HEK293 (cell line): ENCODE data around the gene KCNAB2.

ENCODE experiments used
- CTCF ChIA-PET: fragments of 350-600 bp; formaldehyde crosslinking; extraction: SDS; loops from one replicate; lab custom pipeline; 2021; ENCODE audit warnings: antibody characterized with exemption; lab: Yijun Ruan, JAX
- POLR2A ChIA-PET: fragments of 300-600 bp; formaldehyde crosslinking; extraction: SDS; loops from one replicate; lab custom pipeline; 2020; ENCODE audit warnings: antibody characterized with exemption, inconsistent platforms; lab: Yijun Ruan, JAX
- H3K27ac ChIP-seq: fragments of 200-500 bp; sonication (Bioruptor generic); 2 replicates; pipeline ENCODE4 v1.5.1; 2014; ENCODE audit warnings: low read depth, low read length, control low read depth, inconsistent platforms; ENCODE audit errors: extremely low read depth
- H3K36me3 ChIP-seq, 2 experiments: fragments of 200-500 bp in 1 of 2; sonication (Bioruptor generic) in 1 of 2; 1 replicate in 1 of 2; 2 replicates in 1 of 2; pipeline ENCODE4 v1.5.1; 2014 to 2017; ENCODE audit warnings: inconsistent platforms in 2 of 2, low read length in 2 of 2; ENCODE audit not compliant: control insufficient read depth in 2 of 2, insufficient read depth in 1 of 2
- H3K4me1 ChIP-seq: fragments of 200-500 bp; sonication (Bioruptor generic); 2 replicates; pipeline ENCODE4 v1.5.1; 2014; ENCODE audit warnings: mild to moderate bottlenecking, low read length, inconsistent platforms; ENCODE audit not compliant: control insufficient read depth, insufficient read depth
- H3K4me3 ChIP-seq: 2 replicates; pipeline ENCODE4 v1.5.1; 2011; ENCODE audit warnings: low read depth, mild to moderate bottlenecking, control low read depth, low read length, moderate library complexity
- H3K9me3 ChIP-seq: fragments of 200-500 bp; sonication (Bioruptor generic); 2 replicates; pipeline ENCODE4 v1.5.1; 2014; ENCODE audit warnings: low read depth, low read length, inconsistent platforms; ENCODE audit not compliant: control insufficient read depth, insufficient read depth
- EGR2 ChIP-seq: fragments of 450-650 bp; formaldehyde crosslinking; IDR thresholded peaks from 2 replicates; pipeline ENCODE4 v1.5.1; 2016; ENCODE audit warnings: low read depth, missing biosample characterization, missing genetic modification characterization
- OVOL3 ChIP-seq: fragments of 450-650 bp; formaldehyde crosslinking; IDR thresholded peaks from 2 replicates; pipeline ENCODE4 v1.5.1; 2016; ENCODE audit warnings: missing biosample characterization, missing genetic modification characterization
- RBAK ChIP-seq: fragments of 450-650 bp; formaldehyde crosslinking; IDR thresholded peaks from 2 replicates; pipeline ENCODE4 v1.5.1; 2016; ENCODE audit warnings: missing biosample characterization, missing genetic modification characterization
- SALL2 ChIP-seq: fragments of 450-650 bp; formaldehyde crosslinking; IDR thresholded peaks from 2 replicates; pipeline ENCODE4 v1.5.0; 2017; ENCODE audit warnings: missing biosample characterization, mild to moderate bottlenecking, missing genetic modification characterization, borderline replicate concordance
- SP3 ChIP-seq: fragments of 450-650 bp; formaldehyde crosslinking; IDR thresholded peaks from 2 replicates; pipeline ENCODE4 v1.5.1; 2016; ENCODE audit warnings: missing biosample characterization, missing genetic modification characterization
- YY2 ChIP-seq: fragments of 450-650 bp; formaldehyde crosslinking; IDR thresholded peaks from 2 replicates; pipeline ENCODE4 v1.5.1; 2016; ENCODE audit warnings: missing biosample characterization, missing genetic modification characterization
- ZBTB10 ChIP-seq: fragments of 450-650 bp; formaldehyde crosslinking; IDR thresholded peaks from 2 replicates; pipeline ENCODE4 v1.5.1; 2016; ENCODE audit warnings: missing biosample characterization, missing genetic modification characterization
- ZBTB26 ChIP-seq: fragments of 450-650 bp; formaldehyde crosslinking; optimal IDR thresholded peaks from 2 replicates; pipeline ENCODE3; 2016; ENCODE audit warnings: missing biosample characterization, mild to moderate bottlenecking, missing genetic modification characterization
- ZFHX2 ChIP-seq: fragments of 450-650 bp; formaldehyde crosslinking; conservative IDR thresholded peaks from 2 replicates; pipeline ENCODE4 v1.5.1; 2016; ENCODE audit warnings: missing biosample characterization, missing genetic modification characterization
- ZIC2 ChIP-seq: fragments of 450-650 bp; formaldehyde crosslinking; IDR thresholded peaks from 2 replicates; pipeline ENCODE4 v1.5.1; 2016; ENCODE audit warnings: missing biosample characterization, missing genetic modification characterization
- ZNF112 ChIP-seq: fragments of 450-650 bp; formaldehyde crosslinking; IDR thresholded peaks from 2 replicates; pipeline ENCODE4 v1.5.0; 2017; ENCODE audit warnings: missing biosample characterization, missing genetic modification characterization
- ZNF121 ChIP-seq: fragments of 450-650 bp; formaldehyde crosslinking; IDR thresholded peaks from 2 replicates; pipeline ENCODE4 v1.5.1; 2016; ENCODE audit warnings: missing biosample characterization, missing genetic modification characterization
- ZNF148 ChIP-seq: fragments of 450-650 bp; formaldehyde crosslinking; IDR thresholded peaks from 2 replicates; pipeline ENCODE4 v1.5.0; 2017; ENCODE audit warnings: missing biosample characterization, missing genetic modification characterization, borderline replicate concordance
- ZNF169 ChIP-seq: fragments of 450-650 bp; formaldehyde crosslinking; IDR thresholded peaks from 2 replicates; pipeline ENCODE4 v1.5.1; 2016; ENCODE audit warnings: missing biosample characterization, missing genetic modification characterization
- ZNF302 ChIP-seq: fragments of 450-650 bp; formaldehyde crosslinking; IDR thresholded peaks from 2 replicates; pipeline ENCODE4 v1.5.1; 2016; ENCODE audit warnings: missing biosample characterization, missing genetic modification characterization, low read depth
- ZNF394 ChIP-seq: fragments of 450-650 bp; formaldehyde crosslinking; IDR thresholded peaks from 2 replicates; pipeline ENCODE4 v1.5.1; 2016; ENCODE audit warnings: missing biosample characterization, missing genetic modification characterization, mild to moderate bottlenecking, moderate library complexity, borderline replicate concordance
- ZNF426 ChIP-seq: fragments of 450-650 bp; formaldehyde crosslinking; IDR thresholded peaks from 2 replicates; pipeline ENCODE4 v1.5.1; 2017; ENCODE audit warnings: missing biosample characterization, missing genetic modification characterization, mild to moderate bottlenecking, inconsistent platforms, moderate library complexity
- ZNF514 ChIP-seq: fragments of 450-650 bp; formaldehyde crosslinking; IDR thresholded peaks from 2 replicates; pipeline ENCODE4 v1.5.1; 2016; ENCODE audit warnings: missing biosample characterization, missing genetic modification characterization
- ZNF530 ChIP-seq: fragments of 450-650 bp; formaldehyde crosslinking; IDR thresholded peaks from 2 replicates; pipeline ENCODE4 v1.5.1; 2016; ENCODE audit warnings: low read depth, missing biosample characterization, missing genetic modification characterization
- ZNF558 ChIP-seq: fragments of 450-650 bp; formaldehyde crosslinking; IDR thresholded peaks from 2 replicates; pipeline ENCODE4 v1.5.1; 2016; ENCODE audit warnings: missing biosample characterization, missing genetic modification characterization
- ZNF580 ChIP-seq: fragments of 450-650 bp; formaldehyde crosslinking; IDR thresholded peaks from 2 replicates; pipeline ENCODE4 v1.5.1; 2016; ENCODE audit warnings: missing biosample characterization, missing genetic modification characterization
- ZNF626 ChIP-seq: fragments of 450-650 bp; sonication (Bioruptor Pico); formaldehyde crosslinking; IDR thresholded peaks from 2 replicates; pipeline ENCODE4 v1.5.1; 2018; ENCODE audit warnings: missing biosample characterization, missing genetic modification characterization, inconsistent platforms
- ZNF707 ChIP-seq: fragments of 450-650 bp; formaldehyde crosslinking; IDR thresholded peaks from 2 replicates; pipeline ENCODE4 v1.5.1; 2016; ENCODE audit warnings: missing biosample characterization, missing genetic modification characterization
- ZNF747 ChIP-seq: fragments of 450-650 bp; formaldehyde crosslinking; IDR thresholded peaks from 2 replicates; pipeline ENCODE4 v1.5.1; 2016; ENCODE audit warnings: missing biosample characterization, missing genetic modification characterization
- TF ChIP-seq, protein P1 (sequence below): fragments of 450-650 bp; formaldehyde crosslinking; IDR thresholded peaks from 2 replicates; pipeline ENCODE4 v1.5.1; 2016; ENCODE audit warnings: missing biosample characterization, missing genetic modification characterization

The KCNAB2 gene

GRCh38 chr1:6007318-6008083, 38.2 kb upstream of the KCNAB2 start:
- POLR2A ChIA-PET = no interaction called here
- TF ChIP-seq ZFHX2 (tag by site-specific recombination) = peak; percentile 29; the same call in 1 of the 2 replicates
- TF ChIP-seq SP3 (tag by site-specific recombination) = no peak
- no peak for TF ChIP-seq ZNF626 (tag by site-specific recombination)
- Histone ChIP-seq H3K27ac (no peak overlapping the region), H3K4me3 (no peak overlapping the region), H3K4me1 (0 out of 2 replicates have a peak, but pooled peaks cover 5% of the 10 kb centered on the region), H3K36me3 (no peaks in the 10 kb centered on the region), H3K9me3 (no peaks in the 10 kb centered on the region)
- CTCF ChIA-PET = no interaction called here

DNA sequence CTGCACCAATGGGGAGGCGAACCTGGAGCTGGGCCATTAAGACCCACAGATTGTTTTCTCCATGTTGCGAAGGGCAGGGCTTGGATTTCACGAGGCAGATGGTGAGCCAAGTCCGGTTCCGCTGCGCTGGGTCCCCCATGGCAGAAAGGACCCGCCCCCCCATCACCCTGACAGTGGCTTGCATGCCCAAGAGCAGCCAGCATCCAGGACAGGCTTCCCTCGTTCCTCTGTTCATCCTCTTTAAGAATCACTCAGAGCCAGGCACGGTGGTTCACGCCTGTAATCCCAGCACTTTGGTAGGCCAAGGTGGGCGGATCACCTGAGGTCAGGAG, 37.6 kb upstream of the KCNAB2 start:
- TF ChIP-seq EGR2 (tag by site-specific recombination) = no peak
- no peak for TF ChIP-seq ZNF112
- TF ChIP-seq ZNF558 (tag by site-specific recombination) = no peak
- TF ChIP-seq ZNF530 (tag by site-specific recombination) = no peak
- TF ChIP-seq OVOL3 (tag by site-specific recombination) = no peak
- TF ChIP-seq, protein P1, sequence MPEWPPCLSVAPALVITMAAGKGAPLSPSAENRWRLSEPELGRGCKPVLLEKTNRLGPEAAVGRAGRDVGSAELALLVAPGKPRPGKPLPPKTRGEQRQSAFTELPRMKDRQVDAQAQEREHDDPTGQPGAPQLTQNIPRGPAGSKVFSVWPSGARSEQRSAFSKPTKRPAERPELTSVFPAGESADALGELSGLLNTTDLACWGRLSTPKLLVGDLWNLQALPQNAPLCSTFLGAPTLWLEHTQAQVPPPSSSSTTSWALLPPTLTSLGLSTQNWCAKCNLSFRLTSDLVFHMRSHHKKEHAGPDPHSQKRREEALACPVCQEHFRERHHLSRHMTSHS (tag by site-specific recombination) = no peak
- TF ChIP-seq SALL2 (tag by site-specific recombination) = no peak
- TF ChIP-seq SP3 (tag by site-specific recombination) = no peak
- TF ChIP-seq ZNF747 = no peak
- TF ChIP-seq ZNF426 (tag by site-specific recombination) = no peak
- TF ChIP-seq ZNF169 (tag by site-specific recombination) = no peak
- Histone ChIP-seq H3K4me1 (0 out of 2 replicates have a peak, but pooled peaks cover 5% of the 10 kb centered on the region), H3K36me3 (no peaks in the 10 kb centered on the region), H3K27ac (no peak overlapping the region), H3K9me3 (no peaks in the 10 kb centered on the region), H3K4me3 (no peak overlapping the region)
- CTCF ChIA-PET = no interaction called here
- POLR2A ChIA-PET = no interaction called here

DNA sequence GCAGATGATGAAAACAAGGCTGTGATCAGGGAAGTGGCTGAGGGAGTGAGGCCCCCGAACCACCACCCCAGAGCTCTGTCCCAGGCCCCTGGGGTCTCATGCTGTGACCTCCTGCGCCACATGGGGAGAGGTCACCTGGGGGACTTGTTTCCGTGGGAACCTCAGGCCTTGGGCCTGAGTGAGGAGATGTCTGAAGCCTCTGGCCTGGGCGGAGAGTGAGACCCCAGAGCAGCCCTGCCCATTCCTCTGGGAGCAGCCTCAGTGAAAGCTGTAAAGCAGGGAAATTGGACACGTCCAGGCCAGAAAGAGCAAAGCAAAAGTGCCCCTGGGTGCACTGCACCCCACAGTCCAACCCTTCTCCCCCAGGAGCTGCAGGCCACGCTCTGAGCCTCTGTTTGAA, 37.0 kb upstream of the KCNAB2 start:
- 0 out of 2 replicates have a peak, but pooled peaks cover 3% of the 10 kb centered on the region for H3K4me1 ChIP-seq
- ChIA-PET CTCF (no interaction called here), POLR2A (no interaction called here)
- no peak overlapping the region for H3K27ac ChIP-seq
- H3K4me3 ChIP-seq = no peak overlapping the region
- no peaks in the 10 kb centered on the region for H3K9me3 ChIP-seq
- H3K36me3 ChIP-seq = no peaks in the 10 kb centered on the region
- no peak for TF ChIP-seq RBAK (tag by site-specific recombination)
- TF ChIP-seq ZNF121 = no peak
- no peak for TF ChIP-seq ZNF514 (tag by site-specific recombination)
- no peak for TF ChIP-seq ZBTB10 (tag by site-specific recombination)
- no peak for TF ChIP-seq ZBTB26
- TF ChIP-seq ZNF580 (tag by site-specific recombination) = no peak
- TF ChIP-seq ZNF148 = no peak
- TF ChIP-seq ZNF394 (tag by site-specific recombination) = no peak
- TF ChIP-seq ZNF302 (tag by site-specific recombination) = no peak
- no peak for TF ChIP-seq YY2 (tag by site-specific recombination)
- TF ChIP-seq ZIC2 (tag by site-specific recombination) = no peak
- no peak for TF ChIP-seq ZNF707 (tag by site-specific recombination)
